HG02970 (cell line): Measurements from ENCODE around the gene SLC25A43.
A peak's percentile ranks its signal among the peaks of the same experiment; 100 is the strongest.
"Not testable (repeated sequence)": the region's sequence is repeated elsewhere in the genome, so short reads cannot be mapped to it uniquely, and the experiment has no call there.

Source experiments
- ATAC-seq: cut with Tn5 transposase; IDR thresholded peaks from one replicate; pipeline ENCODE4 v1.9.1; 2021; ENCODE audit warnings: mild to moderate bottlenecking, moderate library complexity, moderate number of reproducible peaks; ENCODE audit not compliant: unreplicated experiment, low FRiP score

The SLC25A43 gene

DNA sequence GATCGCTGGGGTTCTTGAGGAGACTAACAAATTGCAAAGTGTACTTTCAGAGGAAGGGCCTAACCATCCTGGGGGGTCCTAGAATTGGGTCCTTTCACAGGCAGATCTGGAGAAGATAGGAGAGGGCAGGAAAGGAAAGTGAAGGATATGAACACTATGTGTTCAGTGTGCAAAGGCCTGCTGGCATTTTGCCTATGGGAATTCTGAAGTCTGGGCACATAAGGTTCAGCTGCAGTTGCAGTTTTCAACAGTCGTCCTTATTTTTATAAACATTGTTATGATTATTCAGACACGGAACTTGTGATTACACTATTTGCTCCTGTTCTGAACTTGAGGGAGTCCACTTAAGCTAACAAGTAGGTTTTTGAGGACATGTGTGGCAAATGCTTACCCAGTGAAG lies 67.8 kb downstream of the SLC25A43 start:
- no peak for ATAC-seq

DNA sequence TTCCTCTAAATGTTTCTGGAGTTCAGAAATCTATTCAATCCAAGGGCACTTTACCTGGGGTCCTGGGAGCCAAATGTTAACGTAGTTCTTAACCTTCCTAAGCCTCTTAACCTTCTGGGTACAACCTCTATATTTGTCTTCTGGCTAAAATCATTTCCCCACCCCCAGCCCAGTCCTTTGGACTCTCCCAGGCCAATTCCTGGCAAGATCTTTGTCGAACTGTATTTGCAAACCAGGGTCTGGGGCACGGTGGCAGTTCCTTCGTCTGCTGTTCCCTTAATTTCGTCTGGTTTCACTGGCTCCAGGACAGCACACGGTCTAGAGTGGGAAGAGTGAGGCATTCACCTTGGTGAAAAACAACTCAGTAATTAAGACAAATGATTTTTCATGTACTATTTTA lies 68.3 kb downstream of the SLC25A43 start:
- ATAC-seq, result no peak

DNA sequence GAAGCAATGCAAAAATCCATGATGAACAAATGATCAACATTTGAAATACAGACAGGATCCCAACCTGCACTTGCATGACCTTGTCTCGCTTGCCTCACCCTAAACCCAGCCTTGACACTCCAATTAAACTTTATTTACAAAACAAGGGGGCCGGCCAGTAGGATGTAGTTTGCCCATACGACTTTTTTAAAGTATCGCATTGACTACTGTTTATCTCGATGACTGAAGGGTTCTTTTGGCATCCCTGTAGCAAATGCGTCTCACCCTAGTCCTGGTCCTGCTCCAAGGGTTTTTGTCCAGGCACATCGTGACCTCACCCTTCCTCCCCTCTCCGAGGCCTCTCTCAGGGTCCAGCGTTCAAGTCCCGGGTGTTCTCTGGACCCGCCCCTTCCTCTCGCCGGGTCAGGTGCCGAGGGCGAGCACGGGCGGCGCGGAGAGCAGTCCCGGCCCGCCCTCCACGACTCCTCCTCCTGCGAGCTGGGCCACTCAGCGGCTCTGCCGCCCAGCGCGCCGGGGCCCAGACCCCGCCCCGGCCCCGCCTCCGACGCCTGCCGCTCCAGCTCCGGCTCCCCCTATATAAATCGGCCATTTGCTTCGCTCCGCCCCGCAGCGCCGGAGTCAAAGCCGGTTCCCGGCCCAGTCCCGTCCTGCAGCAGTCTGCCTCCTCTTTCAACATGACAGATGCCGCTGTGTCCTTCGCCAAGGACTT lies 68.9 kb downstream of the SLC25A43 start, which contains the start of gene SLC25A5:
Gene SLC25A5, plus strand, starts transcription at position 603 of the 709 bp plus-strand sequence. Its CDS starts 72 bp downstream, at position 675.
- peak; percentile 81 for ATAC-seq

DNA sequence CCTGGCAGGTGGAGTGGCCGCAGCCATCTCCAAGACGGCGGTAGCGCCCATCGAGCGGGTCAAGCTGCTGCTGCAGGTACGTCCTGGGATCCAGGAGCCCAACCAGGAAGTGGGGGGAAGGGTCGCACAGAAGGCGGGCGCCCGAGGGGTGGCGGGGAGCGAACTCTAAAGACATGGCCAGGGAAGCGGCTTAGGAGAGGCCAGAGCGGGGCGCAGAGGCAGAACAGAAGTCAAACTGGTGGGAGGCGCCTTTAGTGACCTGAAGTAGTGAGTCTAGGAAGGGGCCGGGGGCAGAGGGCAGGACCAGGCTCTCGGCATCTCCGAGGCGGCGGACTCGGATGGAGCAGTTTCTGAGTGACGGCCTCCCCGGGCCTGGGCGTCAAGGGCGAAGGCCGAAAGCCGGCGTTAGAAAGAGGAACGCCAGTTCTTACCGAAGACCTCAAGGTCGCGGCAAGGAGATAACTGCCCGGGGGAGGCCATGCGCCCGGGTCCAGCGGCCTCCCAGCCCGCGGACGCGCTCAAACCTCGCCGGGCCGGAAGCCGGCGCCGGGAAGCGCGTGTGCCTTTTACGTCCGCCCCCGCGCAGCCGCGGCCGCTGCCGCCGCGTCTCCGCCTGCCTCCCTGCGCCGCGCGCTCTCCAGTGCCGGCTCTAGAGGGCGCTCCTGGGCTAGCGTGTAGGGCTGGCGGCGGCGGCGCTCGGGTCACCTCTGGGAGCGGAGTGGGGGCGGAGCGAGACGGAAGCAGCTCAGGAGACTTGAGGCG lies 69.6 kb downstream of the SLC25A43 start:
- ATAC-seq, result peak; percentile 67

DNA sequence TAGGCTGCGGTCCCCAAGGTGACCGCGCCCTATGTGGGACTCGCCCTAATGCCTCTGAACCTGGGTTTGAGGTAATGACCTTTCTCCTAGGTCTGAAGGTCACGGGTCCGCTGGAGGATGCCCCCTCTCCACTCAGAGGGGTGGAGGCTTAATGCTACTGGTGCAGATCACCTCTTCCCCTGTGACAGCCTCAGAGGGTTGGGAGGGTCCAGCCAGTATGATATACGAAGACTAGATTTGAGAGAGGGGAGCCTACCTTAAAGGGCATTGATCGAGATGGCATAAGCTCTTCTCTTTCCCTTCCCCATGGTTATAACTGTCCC lies 70.1 kb downstream of the SLC25A43 start:
- no peak for ATAC-seq

DNA sequence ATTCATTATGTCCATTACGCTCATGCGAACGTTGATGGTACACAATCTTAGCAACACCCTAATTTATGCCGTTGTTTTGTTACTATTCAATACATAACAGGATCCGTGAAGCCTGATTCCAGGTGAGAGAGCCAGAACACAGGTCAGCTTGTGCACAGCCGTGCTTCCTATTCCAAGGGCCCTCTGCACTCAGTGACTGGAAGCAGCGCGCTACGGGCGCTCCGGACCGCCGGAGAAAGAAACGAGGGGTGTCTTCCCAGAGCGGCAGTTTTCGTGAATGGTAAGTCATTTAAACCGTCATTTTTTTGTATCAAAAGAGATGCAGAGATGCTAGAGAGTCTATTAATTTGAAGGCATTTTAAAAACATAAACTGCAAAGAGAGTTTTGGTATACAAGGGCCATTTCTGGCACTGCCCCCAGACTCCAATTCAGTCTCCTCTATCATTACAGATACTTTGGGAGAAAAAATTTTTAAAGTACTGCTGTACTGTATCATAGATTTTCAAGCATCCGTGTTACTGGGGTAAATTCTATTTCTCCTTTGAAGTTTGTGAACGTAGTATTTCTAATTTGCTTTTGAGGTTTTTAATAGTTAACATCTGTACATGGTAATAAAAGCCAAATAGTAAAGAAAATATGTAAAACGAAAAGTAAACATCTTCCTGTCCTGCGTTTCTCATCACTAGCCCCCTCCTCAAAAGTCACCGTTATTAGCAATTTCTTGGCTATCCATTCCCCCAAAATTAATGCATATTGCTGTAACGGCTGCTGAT lies 75.7 kb downstream of the SLC25A43 start:
- ATAC-seq, result no peak

DNA sequence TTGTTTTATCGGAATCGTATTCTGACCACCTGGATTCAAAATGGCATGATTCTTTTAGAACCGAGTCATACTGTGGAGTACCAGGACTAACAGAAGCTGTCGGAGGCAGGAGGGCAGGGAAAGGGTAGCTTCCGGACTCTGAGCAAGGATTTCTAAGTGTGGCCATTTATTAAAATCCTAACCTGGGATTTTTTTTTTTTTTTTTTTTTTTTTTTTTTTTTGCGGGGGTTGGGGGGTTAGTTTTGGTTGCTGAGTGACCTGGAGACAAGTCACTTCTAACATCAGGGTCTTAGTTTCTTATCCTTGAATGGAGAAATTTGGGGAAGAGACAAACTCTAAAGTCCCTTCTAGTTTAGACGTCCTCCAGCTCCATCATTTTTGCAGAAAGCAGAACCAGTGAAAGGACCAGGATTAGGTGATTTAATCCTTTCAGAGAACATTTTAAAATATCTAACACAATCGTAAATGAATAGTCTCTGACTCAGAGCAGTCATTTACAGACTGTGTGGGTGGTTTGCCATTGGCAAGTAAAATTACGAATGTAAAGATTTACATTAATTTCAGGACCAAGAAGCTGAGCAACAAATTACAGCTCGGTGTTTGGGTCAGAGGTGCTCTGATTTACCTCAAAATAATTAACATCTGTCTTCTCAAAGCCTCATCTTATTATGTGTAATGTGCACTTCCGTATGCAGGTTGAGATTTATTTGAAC lies 76.4 kb downstream of the SLC25A43 start:
- no peak for ATAC-seq

DNA sequence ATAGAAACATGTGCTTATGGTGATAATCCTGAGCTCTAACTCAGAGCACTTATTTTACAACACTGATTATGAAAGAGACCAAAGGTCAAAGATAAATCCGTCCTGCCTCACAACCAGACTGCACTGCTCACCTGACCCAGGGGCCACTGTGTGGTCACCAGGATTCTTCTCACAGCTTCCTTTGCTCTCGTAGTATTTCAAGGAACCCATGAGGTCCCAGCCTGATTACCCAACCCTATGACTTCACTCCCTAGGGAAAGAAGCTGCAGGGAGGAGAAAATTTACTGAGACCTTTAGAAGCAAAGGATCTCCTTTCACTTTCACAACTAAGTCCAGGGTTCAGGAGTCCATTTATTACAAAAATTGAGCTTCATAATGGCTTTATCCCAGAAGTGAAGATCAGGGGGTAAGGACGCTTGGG lies 78.7 kb downstream of the SLC25A43 start:
- ATAC-seq, result no peak

DNA sequence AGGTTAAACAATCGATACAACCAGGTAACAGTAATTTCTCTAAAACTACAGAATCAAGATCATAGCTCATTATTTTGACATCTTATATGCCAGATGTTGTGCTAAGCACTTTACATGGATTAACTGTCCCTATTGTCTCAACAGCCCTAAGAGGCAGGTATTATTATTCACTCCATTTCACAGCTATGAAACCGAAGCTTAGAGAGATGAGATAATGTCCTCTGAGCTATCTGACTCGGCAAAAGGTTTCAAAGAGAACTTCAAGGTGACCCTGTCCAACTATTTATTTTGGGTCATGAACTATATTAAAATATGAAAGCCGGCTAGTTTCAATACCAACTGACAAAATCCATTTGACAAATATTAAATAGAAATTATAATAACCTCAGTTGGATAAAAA lies 79.4 kb downstream of the SLC25A43 start:
- ATAC-seq, result no peak

DNA sequence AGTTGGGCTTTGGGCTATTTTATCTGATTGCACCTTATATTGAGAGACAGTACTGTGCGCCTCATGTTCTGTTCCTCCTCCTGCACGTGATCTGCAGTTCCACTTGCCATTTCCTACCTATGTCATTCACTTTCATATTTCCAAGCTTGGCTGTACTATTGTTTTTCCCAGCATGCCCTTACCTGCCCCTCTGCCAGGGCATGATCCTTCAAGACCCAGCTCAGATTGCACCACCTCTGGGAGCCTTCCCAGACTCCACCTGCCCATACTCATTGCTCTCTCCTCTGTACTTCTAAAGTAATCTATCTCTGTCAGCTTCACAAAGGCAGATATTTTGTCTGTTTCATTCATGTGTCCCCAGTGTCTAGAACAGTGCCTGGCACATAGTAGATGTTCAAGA lies 80.7 kb downstream of the SLC25A43 start:
- no peak for ATAC-seq

DNA sequence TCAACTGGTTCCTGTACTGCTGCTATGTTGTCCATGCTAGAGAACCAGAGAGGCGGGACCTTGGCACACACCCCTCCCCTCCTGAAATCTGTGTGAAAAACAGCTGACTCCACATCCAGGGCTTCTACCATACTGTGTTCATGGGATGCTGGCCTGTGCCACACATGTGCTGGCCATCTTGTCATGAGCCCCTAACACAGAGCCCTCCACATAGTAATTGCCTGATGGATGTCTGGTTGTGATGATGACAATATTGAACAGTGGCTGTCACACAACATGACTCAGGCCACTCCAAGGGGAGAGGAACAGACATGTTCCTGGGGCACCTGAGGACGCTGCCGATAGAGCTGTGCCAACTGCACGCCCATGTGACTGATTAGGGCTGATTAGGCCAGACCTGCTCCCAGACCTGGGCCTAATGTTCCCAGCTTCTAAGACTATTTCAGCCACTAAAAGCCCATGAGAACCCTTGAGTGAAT lies 82.2 kb downstream of the SLC25A43 start:
- no peak for ATAC-seq

DNA sequence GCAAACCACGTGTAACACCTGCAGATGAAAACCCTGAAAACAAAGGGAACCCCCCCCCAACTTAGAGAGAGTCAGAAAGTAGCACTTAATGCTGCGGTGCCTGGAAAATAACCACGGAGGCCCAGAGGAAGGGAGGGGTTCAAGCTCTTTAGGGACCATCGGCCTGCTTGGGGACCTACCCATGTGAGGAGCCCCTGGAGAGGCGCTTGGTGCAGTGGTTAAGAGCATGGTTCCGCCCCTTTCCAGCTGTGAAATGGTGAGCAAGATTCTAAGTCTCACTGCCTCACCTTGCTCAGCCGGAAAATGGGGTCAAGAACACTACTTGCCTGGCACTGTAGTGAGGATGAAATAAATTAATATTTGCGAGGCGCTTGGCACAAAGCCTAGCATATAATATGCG lies 82.9 kb downstream of the SLC25A43 start:
- no peak for ATAC-seq

DNA sequence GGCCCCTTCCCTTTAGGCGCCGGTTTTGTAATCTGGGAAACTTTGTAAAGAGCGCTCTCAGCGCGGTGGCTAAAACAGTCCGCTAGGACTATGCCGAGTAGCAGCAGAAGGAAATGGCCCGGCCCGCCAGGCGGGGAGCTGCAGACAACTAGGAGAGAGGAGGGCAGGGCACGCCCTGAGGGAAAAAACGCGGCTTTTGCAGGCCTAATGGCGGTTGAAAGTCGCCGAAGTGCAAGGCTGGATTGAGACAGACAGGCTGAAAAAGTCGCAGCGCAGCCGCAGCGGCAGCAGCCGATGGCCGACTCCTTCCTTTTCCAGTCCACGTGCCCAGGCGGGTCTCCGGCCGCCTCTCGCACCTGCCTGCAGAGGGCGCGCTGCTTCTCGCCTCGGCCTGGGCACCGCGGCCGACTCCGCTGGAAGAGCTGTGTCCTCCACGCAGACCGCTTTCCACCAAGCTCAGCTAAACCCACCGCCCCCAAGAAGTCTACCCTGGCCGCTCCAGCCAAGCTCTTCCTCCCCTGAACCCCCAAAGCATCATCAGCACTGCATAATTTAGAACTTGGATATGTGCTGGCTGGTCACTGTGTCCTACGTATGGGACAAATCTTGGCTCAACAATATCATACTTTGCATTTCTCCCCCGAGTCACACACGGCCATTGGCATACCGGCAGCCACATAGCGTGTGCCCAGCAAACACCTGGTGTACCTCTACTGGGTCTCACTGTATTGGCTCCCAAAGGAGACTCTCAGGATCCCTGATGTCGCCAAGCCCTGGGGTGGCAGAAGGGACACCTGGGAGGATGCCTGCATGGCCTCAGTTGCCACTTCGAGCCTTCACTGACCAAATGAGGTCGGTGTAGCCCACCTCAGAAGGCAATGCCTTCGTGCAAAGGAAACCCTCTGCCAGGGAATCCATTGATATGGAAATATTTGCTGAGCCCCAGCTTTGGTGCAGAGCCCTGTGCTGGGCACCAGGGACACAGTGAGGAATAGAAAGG lies 83.6 kb downstream of the SLC25A43 start:
- no peak for ATAC-seq

DNA sequence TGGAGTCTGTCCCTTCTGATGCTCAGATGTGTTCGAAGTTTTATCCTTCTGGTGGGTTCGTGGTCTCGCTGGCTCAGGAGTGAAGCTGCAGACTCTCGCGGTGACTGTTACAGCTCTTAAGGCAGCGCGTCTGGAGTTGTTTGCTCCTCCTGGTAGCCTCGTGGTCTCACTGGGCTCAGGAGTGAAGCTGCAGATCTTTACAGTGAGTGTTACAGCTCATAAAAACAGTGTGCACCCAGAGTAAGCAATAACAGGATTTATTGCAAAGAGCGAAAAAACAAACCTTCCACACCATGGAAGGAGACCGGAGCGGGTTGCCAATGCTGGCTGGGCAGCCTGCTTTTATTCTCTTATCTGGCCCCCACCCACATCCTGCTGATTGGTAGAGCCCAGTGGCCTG lies 87.6 kb downstream of the SLC25A43 start:
- no peak for ATAC-seq

DNA sequence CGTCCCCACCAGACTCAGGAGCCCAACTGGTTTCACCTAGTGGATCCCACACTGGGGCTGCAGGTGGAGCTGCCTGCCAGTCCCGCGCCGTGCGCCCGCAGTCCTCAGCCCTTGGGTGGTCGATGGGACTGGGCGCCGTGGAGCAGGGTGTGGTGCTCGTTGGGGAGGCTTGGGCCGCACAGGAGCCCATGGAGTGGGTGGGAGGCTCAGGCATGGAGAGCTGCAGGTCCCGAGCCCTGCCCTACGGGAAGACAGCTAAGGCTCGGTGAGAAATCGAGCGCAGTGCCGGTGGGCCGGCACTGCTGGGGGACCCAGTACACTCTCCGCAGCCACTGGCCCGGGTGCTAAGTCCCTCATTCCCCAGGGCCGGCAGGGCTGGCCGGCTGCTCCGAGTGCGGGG lies 88.6 kb downstream of the SLC25A43 start:
- not testable (repeated sequence) for ATAC-seq

DNA sequence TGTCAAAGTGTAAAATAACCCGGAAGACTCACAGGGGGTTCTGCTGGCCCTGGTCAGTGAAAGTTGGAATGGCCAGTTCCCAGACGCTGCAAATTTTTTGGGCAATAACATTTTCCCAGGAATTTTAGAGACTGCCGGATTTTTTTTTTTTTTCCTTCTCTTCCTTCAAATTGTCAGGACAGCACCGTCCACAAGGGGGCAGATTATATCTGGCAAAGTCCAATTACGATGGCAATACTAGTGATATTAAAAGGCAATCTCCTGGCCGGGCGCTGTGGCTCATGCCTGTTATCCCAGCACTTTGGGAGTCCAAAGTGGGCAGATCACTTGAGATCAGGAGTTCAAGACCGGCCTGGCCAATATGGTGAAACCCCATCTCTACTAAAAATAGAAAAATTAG lies 89.6 kb downstream of the SLC25A43 start:
- ATAC-seq, result no peak

DNA sequence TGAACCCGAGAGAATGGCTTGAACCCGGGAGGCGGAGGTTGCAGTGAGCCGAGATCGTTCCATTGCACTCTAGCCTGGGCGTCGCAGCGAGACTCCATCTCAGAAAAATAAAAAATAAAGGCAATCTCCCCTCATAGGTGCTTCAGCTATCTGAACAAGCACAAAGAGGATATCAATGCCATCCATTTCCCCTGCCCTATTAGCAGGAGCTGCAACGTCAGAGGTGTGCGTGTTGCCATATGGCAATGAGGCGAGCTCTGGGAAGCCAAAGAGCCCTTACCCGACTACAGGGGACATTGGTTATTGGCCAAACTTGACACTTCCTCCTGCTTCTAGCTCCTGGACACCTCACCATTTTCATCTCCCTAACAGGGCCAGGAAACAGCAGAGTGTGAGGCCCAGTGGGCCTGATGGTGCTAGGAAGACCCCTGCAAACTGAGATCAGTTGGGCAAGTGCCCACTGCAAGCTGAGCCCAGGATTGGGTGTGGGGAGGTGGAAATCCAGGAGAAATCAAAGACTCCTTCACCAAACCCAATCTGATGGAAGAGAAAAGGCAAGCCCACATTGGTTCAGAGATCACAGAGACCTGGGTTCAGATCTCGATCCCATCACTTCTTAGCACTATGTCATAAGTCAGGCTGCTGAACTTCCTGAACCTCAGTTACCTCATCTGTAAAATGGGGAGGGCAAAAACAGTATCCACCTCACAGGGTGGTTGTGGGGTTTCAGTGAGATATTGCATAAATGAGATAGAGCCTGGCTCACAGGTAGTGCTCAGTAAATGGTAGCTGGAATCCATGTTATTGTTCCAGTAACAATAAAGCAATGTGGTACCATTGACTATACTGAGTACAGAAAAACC lies 90.3 kb downstream of the SLC25A43 start:
- ATAC-seq, result no peak

DNA sequence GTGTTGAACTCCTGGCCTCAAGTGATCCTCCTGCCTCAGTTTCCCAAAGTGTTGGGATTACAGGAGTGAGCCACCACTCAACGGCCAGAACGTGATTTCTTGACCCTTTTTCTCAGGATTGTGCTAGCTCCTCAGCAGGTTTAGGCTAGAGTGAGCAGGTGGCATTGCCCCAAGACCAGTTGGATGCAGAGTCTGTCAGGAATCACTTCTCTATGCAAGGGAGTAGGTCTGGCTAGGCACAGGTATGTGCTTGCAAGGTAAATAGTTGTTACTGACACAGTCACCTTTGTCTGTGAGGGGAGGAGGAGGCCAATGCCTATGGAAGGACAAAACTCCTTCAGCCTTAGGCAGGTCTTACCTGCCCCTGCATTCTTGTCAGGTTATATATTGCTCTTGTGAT lies 93.3 kb downstream of the SLC25A43 start:
- ATAC-seq, result no peak
